ENCODE measurements around the gene MANSC1. TPM values are rescaled to one million over a fixed set of nuclear protein-coding genes. Genes with fewer than 3 reads are reported as not detected.
"Not testable (repeated sequence)": the region's sequence is repeated elsewhere in the genome, so short reads cannot be mapped to it uniquely, and the experiment has no call there.

Gene MANSC1
- total RNA-seq, 1 donor from 2014 or later = 1.6 TPM

GRCh38 chr12:12327802-12328201, 22.2 kb downstream of the MANSC1 start:
- Histone ChIP-seq H3K27ac (ENCODE audit: low read depth, low read length) (no peak overlapping the region), H3K4me3 (ENCODE audit: low read length in 3 of 3) (no peak overlapping the region), H3K36me3 (ENCODE audit: control insufficient read depth in 3 of 3, insufficient read depth in 3 of 3, low read length in 3 of 3) (peaks cover 0 to 3% (median 3%) of the 10 kb centered on the region in 3 donors), H3K27me3 (ENCODE audit: control insufficient read depth in 3 of 3, insufficient read depth in 3 of 3, low read length in 3 of 3) (no peaks in the 10 kb centered on the region), H3K4me1 (ENCODE audit: control insufficient read depth in 3 of 3, insufficient read depth in 3 of 3, low read length in 3 of 3) (no peaks in the 10 kb centered on the region), H3K9me3 (ENCODE audit: control insufficient read depth in 3 of 3, low read length in 3 of 3) (no peaks in the 10 kb centered on the region), H3K9ac (ENCODE audit: low read depth in 1 of 3, low read length in 3 of 3) (no peak overlapping the region)

GRCh38 chr12:12326262-12326661, 23.8 kb downstream of the MANSC1 start:
- Histone ChIP-seq H3K4me1 (ENCODE audit: control insufficient read depth in 3 of 3, insufficient read depth in 3 of 3, low read length in 3 of 3) (no peaks in the 10 kb centered on the region), H3K27ac (ENCODE audit: low read depth, low read length) (no peak overlapping the region), H3K9me3 (ENCODE audit: control insufficient read depth in 3 of 3, low read length in 3 of 3) (no peaks in the 10 kb centered on the region), H3K27me3 (ENCODE audit: control insufficient read depth in 3 of 3, insufficient read depth in 3 of 3, low read length in 3 of 3) (no peaks in the 10 kb centered on the region), H3K36me3 (ENCODE audit: control insufficient read depth in 3 of 3, insufficient read depth in 3 of 3, low read length in 3 of 3) (peaks cover 0 to 3% (median 3%) of the 10 kb centered on the region in 3 donors), H3K4me3 (ENCODE audit: low read length in 3 of 3) (no peak overlapping the region), H3K9ac (ENCODE audit: low read depth in 1 of 3, low read length in 3 of 3) (no peak overlapping the region)

- Histone ChIP-seq H3K4me1 (ENCODE audit: control insufficient read depth in 3 of 3, insufficient read depth in 3 of 3, low read length in 3 of 3) (no peaks in the 10 kb centered on the region), H3K36me3 (ENCODE audit: control insufficient read depth in 3 of 3, insufficient read depth in 3 of 3, low read length in 3 of 3) (no peaks in the 10 kb centered on the region), H3K4me3 (ENCODE audit: low read length in 3 of 3) (no peak overlapping the region), H3K27me3 (ENCODE audit: control insufficient read depth in 3 of 3, insufficient read depth in 3 of 3, low read length in 3 of 3) (no peaks in the 10 kb centered on the region), H3K9me3 (ENCODE audit: control insufficient read depth in 3 of 3, low read length in 3 of 3) (no peaks in the 10 kb centered on the region), H3K9ac (ENCODE audit: low read depth in 1 of 3, low read length in 3 of 3) (no peak overlapping the region), H3K27ac (ENCODE audit: low read depth, low read length) (no peak overlapping the region)
Measured at GRCh38 chr12:12323591-12323990, 26.5 kb downstream of the MANSC1 start.

GRCh38 chr12:12323118-12323517, 26.9 kb downstream of the MANSC1 start:
- no peaks in the 10 kb centered on the region for H3K4me1 ChIP-seq (ENCODE audit: control insufficient read depth in 3 of 3, insufficient read depth in 3 of 3, low read length in 3 of 3)
- no peak overlapping the region for H3K9ac ChIP-seq (ENCODE audit: low read depth in 1 of 3, low read length in 3 of 3)
- no peaks in the 10 kb centered on the region for H3K9me3 ChIP-seq (ENCODE audit: control insufficient read depth in 3 of 3, low read length in 3 of 3)
- H3K27me3 ChIP-seq (ENCODE audit: control insufficient read depth in 3 of 3, insufficient read depth in 3 of 3, low read length in 3 of 3) = no peaks in the 10 kb centered on the region
- H3K36me3 ChIP-seq (ENCODE audit: control insufficient read depth in 3 of 3, insufficient read depth in 3 of 3, low read length in 3 of 3) = no peaks in the 10 kb centered on the region
- H3K27ac ChIP-seq (ENCODE audit: low read depth, low read length) = no peak overlapping the region
- no peak overlapping the region for H3K4me3 ChIP-seq (ENCODE audit: low read length in 3 of 3)

GRCh38 chr12:12319451-12320183, 30.4 kb downstream of the MANSC1 start:
- no peak overlapping the region for H3K9ac ChIP-seq (ENCODE audit: low read depth in 1 of 3, low read length in 3 of 3)
- no peaks in the 10 kb centered on the region for H3K4me1 ChIP-seq (ENCODE audit: control insufficient read depth in 3 of 3, insufficient read depth in 3 of 3, low read length in 3 of 3)
- H3K4me3 ChIP-seq (ENCODE audit: low read length in 3 of 3) = peak overlapping the region in 1 of 3 donors; percentile 56
- H3K36me3 ChIP-seq (ENCODE audit: control insufficient read depth in 3 of 3, insufficient read depth in 3 of 3, low read length in 3 of 3) = no peaks in the 10 kb centered on the region
- no peaks in the 10 kb centered on the region for H3K27me3 ChIP-seq (ENCODE audit: control insufficient read depth in 3 of 3, insufficient read depth in 3 of 3, low read length in 3 of 3)
- H3K9me3 ChIP-seq (ENCODE audit: control insufficient read depth in 3 of 3, low read length in 3 of 3) = no peaks in the 10 kb centered on the region
- no peak overlapping the region for H3K27ac ChIP-seq (ENCODE audit: low read depth, low read length)

GRCh38 chr12:12315838-12316237, 34.2 kb downstream of the MANSC1 start:
- Histone ChIP-seq H3K9me3 (ENCODE audit: control insufficient read depth in 3 of 3, low read length in 3 of 3) (no peaks in the 10 kb centered on the region), H3K9ac (ENCODE audit: low read depth in 1 of 3, low read length in 3 of 3) (no peak overlapping the region), H3K27ac (ENCODE audit: low read depth, low read length) (no peak overlapping the region), H3K4me3 (ENCODE audit: low read length in 3 of 3) (no peak overlapping the region), H3K36me3 (ENCODE audit: control insufficient read depth in 3 of 3, insufficient read depth in 3 of 3, low read length in 3 of 3) (no peaks in the 10 kb centered on the region), H3K4me1 (ENCODE audit: control insufficient read depth in 3 of 3, insufficient read depth in 3 of 3, low read length in 3 of 3) (no peaks in the 10 kb centered on the region), H3K27me3 (ENCODE audit: control insufficient read depth in 3 of 3, insufficient read depth in 3 of 3, low read length in 3 of 3) (no peaks in the 10 kb centered on the region)

GRCh38 chr12:12310695-12311094, 39.3 kb downstream of the MANSC1 start:
- not testable (repeated sequence) for H3K9me3 ChIP-seq (ENCODE audit: control insufficient read depth in 3 of 3, low read length in 3 of 3); H3K27me3 ChIP-seq (ENCODE audit: control insufficient read depth in 3 of 3, insufficient read depth in 3 of 3, low read length in 3 of 3); H3K4me3 ChIP-seq (ENCODE audit: low read length in 3 of 3); H3K27ac ChIP-seq (ENCODE audit: low read depth, low read length); H3K4me1 ChIP-seq (ENCODE audit: control insufficient read depth in 3 of 3, insufficient read depth in 3 of 3, low read length in 3 of 3); H3K36me3 ChIP-seq (ENCODE audit: control insufficient read depth in 3 of 3, insufficient read depth in 3 of 3, low read length in 3 of 3); H3K9ac ChIP-seq (ENCODE audit: low read depth in 1 of 3, low read length in 3 of 3)

- Histone ChIP-seq H3K4me3 (ENCODE audit: low read length in 3 of 3) (no peak overlapping the region), H3K9ac (ENCODE audit: low read depth in 1 of 3, low read length in 3 of 3) (no peak overlapping the region), H3K27ac (ENCODE audit: low read depth, low read length) (no peak overlapping the region), H3K4me1 (ENCODE audit: control insufficient read depth in 3 of 3, insufficient read depth in 3 of 3, low read length in 3 of 3) (no peaks in the 10 kb centered on the region), H3K9me3 (ENCODE audit: control insufficient read depth in 3 of 3, low read length in 3 of 3) (no peaks in the 10 kb centered on the region), H3K36me3 (ENCODE audit: control insufficient read depth in 3 of 3, insufficient read depth in 3 of 3, low read length in 3 of 3) (no peaks in the 10 kb centered on the region), H3K27me3 (ENCODE audit: control insufficient read depth in 3 of 3, insufficient read depth in 3 of 3, low read length in 3 of 3) (no peaks in the 10 kb centered on the region)
Measured at GRCh38 chr12:12305568-12306300, 44.3 kb downstream of the MANSC1 start.

- Histone ChIP-seq H3K4me3 (ENCODE audit: low read length in 3 of 3) (no peak overlapping the region), H3K9ac (ENCODE audit: low read depth in 1 of 3, low read length in 3 of 3) (no peak overlapping the region), H3K27me3 (ENCODE audit: control insufficient read depth in 3 of 3, insufficient read depth in 3 of 3, low read length in 3 of 3) (no peaks in the 10 kb centered on the region), H3K27ac (ENCODE audit: low read depth, low read length) (no peak overlapping the region), H3K9me3 (ENCODE audit: control insufficient read depth in 3 of 3, low read length in 3 of 3) (no peaks in the 10 kb centered on the region), H3K36me3 (ENCODE audit: control insufficient read depth in 3 of 3, insufficient read depth in 3 of 3, low read length in 3 of 3) (no peaks in the 10 kb centered on the region), H3K4me1 (ENCODE audit: control insufficient read depth in 3 of 3, insufficient read depth in 3 of 3, low read length in 3 of 3) (no peaks in the 10 kb centered on the region)
Measured at GRCh38 chr12:12302976-12303375, 47.1 kb downstream of the MANSC1 start.

GRCh38 chr12:12301122-12301521, 48.9 kb downstream of the MANSC1 start:
- H3K27me3 ChIP-seq (ENCODE audit: control insufficient read depth in 3 of 3, insufficient read depth in 3 of 3, low read length in 3 of 3) = no peaks in the 10 kb centered on the region
- no peaks in the 10 kb centered on the region for H3K36me3 ChIP-seq (ENCODE audit: control insufficient read depth in 3 of 3, insufficient read depth in 3 of 3, low read length in 3 of 3)
- H3K9me3 ChIP-seq (ENCODE audit: control insufficient read depth in 3 of 3, low read length in 3 of 3) = no peaks in the 10 kb centered on the region
- H3K4me3 ChIP-seq (ENCODE audit: low read length in 3 of 3) = no peak overlapping the region
- no peaks in the 10 kb centered on the region for H3K4me1 ChIP-seq (ENCODE audit: control insufficient read depth in 3 of 3, insufficient read depth in 3 of 3, low read length in 3 of 3)
- H3K27ac ChIP-seq (ENCODE audit: low read depth, low read length) = no peak overlapping the region
- no peak overlapping the region for H3K9ac ChIP-seq (ENCODE audit: low read depth in 1 of 3, low read length in 3 of 3)
